IMR-90 (cell line): Measurements from ENCODE around the gene CLPX. TPM values are rescaled to one million over a fixed set of nuclear protein-coding genes. Genes with fewer than 3 reads are reported as not detected.

ENCODE experiments used
- ATAC-seq: fragments of 200-7000 bp; cut with Tn5 transposase; 2 replicates; pipeline ENCODE4 v1.9.1; 2020; ENCODE audit warnings: low read depth, mild to moderate bottlenecking, moderate library complexity
- BruUV-seq: library from RNA; stranded (reverse); fragments of 400-500 nt; replicated peaks from 2 replicates; lab custom pipeline; 2021; lab: Mats Ljungman, UMichigan
- CTCF ChIA-PET: fragments of 300-600 bp; formaldehyde crosslinking; extraction: SDS; loops from one replicate; lab custom pipeline; 2021; ENCODE audit warnings: antibody characterized with exemption; lab: Yijun Ruan, JAX
- POLR2A ChIA-PET: fragments of 300-600 bp; sonication (Branson Sonifier 250); formaldehyde crosslinking; loops from one replicate; lab custom pipeline; 2022; ENCODE audit warnings: antibody characterized with exemption; ENCODE audit not compliant: unreplicated experiment; lab: Charles Lee
- DNase-seq: peaks from one replicate; pipeline ENCODE4 v3.0.0; 2013
- H2AFZ ChIP-seq: replicated peaks from 2 replicates; pipeline ENCODE3; 2013; ENCODE audit warnings: low read length, mild to moderate bottlenecking; ENCODE audit not compliant: poor library complexity
- H2AK5ac ChIP-seq: 2 replicates; pipeline ENCODE4 v1.6.1; 2013; ENCODE audit warnings: low read depth, low read length, inconsistent platforms
- H2AK9ac ChIP-seq: replicated peaks from 2 replicates; pipeline ENCODE3; 2013; ENCODE audit warnings: mild to moderate bottlenecking, low read depth, low read length, moderate library complexity; ENCODE audit not compliant: poor library complexity
- H2BK120ac ChIP-seq: 2 replicates; pipeline ENCODE4 v1.6.1; 2013; ENCODE audit warnings: low read depth, low read length, inconsistent platforms
- H2BK15ac ChIP-seq: 3 replicates; pipeline ENCODE4 v1.6.1; 2013; ENCODE audit warnings: low read depth, low read length, inconsistent platforms
- H2BK20ac ChIP-seq: 2 replicates; pipeline ENCODE4 v1.6.1; 2013; ENCODE audit warnings: low read depth, mild to moderate bottlenecking, inconsistent platforms, low read length, moderate library complexity
- H2BK5ac ChIP-seq: 2 replicates; pipeline ENCODE4 v1.6.1; 2013; ENCODE audit warnings: mild to moderate bottlenecking, low read depth, low read length, inconsistent platforms; ENCODE audit not compliant: poor library complexity, severe bottlenecking
- H3K14ac ChIP-seq: replicated peaks from 2 replicates; pipeline ENCODE4 v1.6.1; 2013; ENCODE audit warnings: low read depth, low read length, inconsistent platforms
- H3K18ac ChIP-seq: 2 replicates; pipeline ENCODE4 v1.6.1; 2013; ENCODE audit warnings: low read depth, low read length, control low read depth
- H3K23ac ChIP-seq: 2 replicates; pipeline ENCODE4 v1.6.1; 2013; ENCODE audit warnings: low read depth, low read length, inconsistent platforms
- H3K27ac ChIP-seq: 2 replicates; pipeline ENCODE4 v1.5.1; 2013; ENCODE audit warnings: mild to moderate bottlenecking, control low read depth, low read length; ENCODE audit not compliant: insufficient read depth
- H3K27me3 ChIP-seq: 2 replicates; pipeline ENCODE4 v1.6.1; 2013; ENCODE audit warnings: low read length; ENCODE audit not compliant: control insufficient read depth, insufficient read depth
- H3K36me3 ChIP-seq: 2 replicates; pipeline ENCODE4 v1.6.1; 2013; ENCODE audit warnings: low read length, mixed read lengths; ENCODE audit not compliant: control insufficient read depth, insufficient read depth
- H3K4ac ChIP-seq: 2 replicates; pipeline ENCODE4 v1.6.1; 2013; ENCODE audit warnings: low read depth, low read length, inconsistent platforms
- H3K4me1 ChIP-seq: 2 replicates; pipeline ENCODE4 v1.6.1; 2013; ENCODE audit warnings: low read length, mixed read lengths; ENCODE audit not compliant: control insufficient read depth, insufficient read depth
- H3K4me2 ChIP-seq: 2 replicates; pipeline ENCODE4 v1.6.1; 2013; ENCODE audit warnings: low read depth, mild to moderate bottlenecking, control low read depth, low read length, moderate library complexity
- H3K4me3 ChIP-seq: 2 replicates; pipeline ENCODE4 v1.5.1; 2013; ENCODE audit warnings: low read depth, mild to moderate bottlenecking, control low read depth, low read length, moderate library complexity; ENCODE audit not compliant: insufficient read depth
- H3K56ac ChIP-seq: 2 replicates; pipeline ENCODE4 v1.6.1; 2013; ENCODE audit warnings: low read length, inconsistent platforms; ENCODE audit not compliant: insufficient read depth; ENCODE audit errors: extremely low read depth
- H3K79me1 ChIP-seq, 2 experiments: 2 replicates each; pipeline ENCODE4 v1.6.1; 2013; ENCODE audit warnings: low read length in 2 of 2, inconsistent platforms in 1 of 2, low read depth in 1 of 2
- H3K9ac ChIP-seq: 2 replicates; pipeline ENCODE4 v1.6.1; 2013; ENCODE audit warnings: low read depth, low read length, control low read depth
- H3K9me1 ChIP-seq: 2 replicates; pipeline ENCODE4 v1.6.1; 2013; ENCODE audit warnings: low read length, inconsistent platforms; ENCODE audit not compliant: insufficient read depth
- H3K9me3 ChIP-seq: 2 replicates; pipeline ENCODE4 v1.6.1; 2013; ENCODE audit warnings: low read length; ENCODE audit not compliant: control insufficient read depth, insufficient read depth
- H4K20me1 ChIP-seq: 2 replicates; pipeline ENCODE4 v1.6.1; 2013; ENCODE audit warnings: low read length, inconsistent platforms; ENCODE audit not compliant: insufficient read depth
- H4K5ac ChIP-seq: 2 replicates; pipeline ENCODE4 v1.6.1; 2013; ENCODE audit warnings: mild to moderate bottlenecking, low read depth, low read length, control low read depth
- H4K8ac ChIP-seq, 2 experiments: 2 replicates each; pipeline ENCODE4 v1.6.1; 2013; ENCODE audit warnings: low read depth in 2 of 2, low read length in 2 of 2, control low read depth in 1 of 2, inconsistent platforms in 1 of 2
- H4K91ac ChIP-seq: 2 replicates; pipeline ENCODE4 v1.6.1; 2013; ENCODE audit warnings: low read depth, low read length, inconsistent platforms; ENCODE audit not compliant: insufficient read depth
- CEBPB ChIP-seq: IDR thresholded peaks from 2 replicates; pipeline ENCODE4 v1.6.1; 2012; ENCODE audit warnings: low read depth, low read length, improper control_type of control experiment
- FOS ChIP-seq: fragments of 150-350 bp; IDR thresholded peaks from 2 replicates; pipeline ENCODE4 v1.6.1; 2016; ENCODE audit warnings: low read depth, low read length
- MAZ ChIP-seq: IDR thresholded peaks from 2 replicates; pipeline ENCODE4 v1.6.1; 2012; ENCODE audit warnings: low read depth, mild to moderate bottlenecking, low read length, improper control_type of control experiment, moderate library complexity, borderline replicate concordance
- RAD21 ChIP-seq: IDR thresholded peaks from 2 replicates; pipeline ENCODE4 v1.6.1; 2012; ENCODE audit warnings: low read length, improper control_type of control experiment
- WGBS, 2 experiments: methylation state at CpG; one replicate each; pipeline versions ENCODE4 v1.1.5 to v1.1.7; 2013; ENCODE audit warnings: missing lambda C conversion rate in 2 of 2; ENCODE audit not compliant: insufficient read length in 1 of 2; ENCODE audit errors: extremely low coverage in 2 of 2; 5-methylcytosine and 5-hydroxymethylcytosine counted together
- dilution Hi-C: fragments of 300-500 bp; cut with HindIII; formaldehyde crosslinking; loops from one replicate; pipeline ENCODE4 v1.14.3; 2018; ENCODE audit warnings: low sequenced_read_pairs; ENCODE audit not compliant: unreplicated experiment
- in situ Hi-C: fragments of 300-500 bp; cut with MboI; formaldehyde crosslinking; loops from 3 replicates; pipeline ENCODE4 v1.14.3; 2019; ENCODE audit warnings: low sequenced_read_pairs, inconsistent platforms, mixed read lengths
- intact Hi-C: fragments of 100-400 bp; cut with micrococcal nuclease; formaldehyde crosslinking; loops from 2 replicates; pipeline ENCODE4 v1.10.0; 2022
- polyA plus RNA-seq, 3 experiments: library from polyadenylated mRNA; depleted of rRNA; stranded (reverse); fragments of >200 nt; gene quantifications; 2 replicates each; pipeline ENCODE4 v1.2.3, GENCODE V29; 2012; ENCODE audit warnings: low replicate concordance in 1 of 3
- total RNA-seq: library from RNA; depleted of rRNA; stranded (reverse); fragments of >200 nt; gene quantifications from 2 replicates; pipeline ENCODE4 v1.2.3, GENCODE V29; 2012

The CLPX gene
- total and polyA plus RNA-seq, 2 of the 4 experiments (the other 2 are of a cell fraction): 25.8 to 26.9 TPM

DNA sequence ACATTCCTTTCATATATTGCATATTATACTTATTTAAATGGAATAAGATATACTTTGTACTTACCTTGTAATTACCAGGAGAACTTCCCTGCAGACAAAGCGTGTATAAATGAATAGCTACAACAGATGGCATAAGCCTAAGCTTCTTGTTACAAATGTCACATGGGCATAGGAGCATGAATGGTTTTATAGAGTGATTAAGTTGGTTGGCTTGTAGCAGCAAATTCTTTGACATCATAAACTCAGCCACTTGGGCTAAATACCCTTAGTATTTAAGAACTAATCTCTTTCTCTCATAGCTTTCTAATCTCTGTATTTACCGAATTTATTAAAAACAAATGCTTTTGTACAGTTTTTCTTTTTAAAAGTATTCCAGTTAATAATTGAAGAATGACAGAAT, 70.1 kb downstream of the CLPX start, which contains the start of gene UBAP1L:
Gene UBAP1L (minus strand): TSS at position 115 of the 400 bp plus-strand sequence. CDS start 8,985 bp downstream, outside the sequence.
- Histone ChIP-seq H4K91ac (no peak within 1 kb of the TSS), H3K23ac (no peak within 1 kb of the TSS), H3K4ac (no peak within 1 kb of the TSS), H2BK120ac (no peak within 1 kb of the TSS), H2AK9ac (no peak within 1 kb of the TSS), H2BK20ac (no peak within 1 kb of the TSS), H3K9me1 (peaks cover 9% of the 10 kb centered on the region; the same call in 1 of the 2 replicates), H3K18ac (no peak within 1 kb of the TSS), H2BK15ac (no peak within 1 kb of the TSS), H2AFZ (no peak within 1 kb of the TSS), H3K27ac (no peak within 1 kb of the TSS), H3K79me1 (peaks cover 8 to 9% of the 10 kb centered on the region in 2 experiments; a peak in 3 of 4 replicates), H3K4me1 (no peaks in the 10 kb centered on the region), H2AK5ac (no peak within 1 kb of the TSS), H3K4me3 (no peak within 1 kb of the TSS), H3K36me3 (peaks cover 30% of the 10 kb centered on the region), H3K9me3 (no peaks in the 10 kb centered on the region), H4K20me1 (peaks cover 10% of the 10 kb centered on the region), H2BK5ac (no peak within 1 kb of the TSS), H4K8ac (no peak within 1 kb of the TSS), H3K56ac (no peak within 1 kb of the TSS), H3K4me2 (no peak within 1 kb of the TSS), H3K27me3 (no peaks in the 10 kb centered on the region), H3K9ac (no peak within 1 kb of the TSS), H4K5ac (no peak within 1 kb of the TSS), H3K14ac (no peak within 1 kb of the TSS)
- ChIA-PET CTCF (no interaction called here), POLR2A (no interaction called here)
- DNase-seq: no peak
- no peak for TF ChIP-seq MAZ
- TF ChIP-seq CEBPB: no peak
- TF ChIP-seq FOS: no peak
- no peak for TF ChIP-seq RAD21
- dilution Hi-C loops (no loop called here), intact Hi-C loops (loop anchor here (10.0 kb wide), 1 partner anchor 50 kb away; no protein-coding TSS in a partner anchor), in situ Hi-C loops (no loop called here)
- no CpG with 5 or more reads among the region's 2 CpGs for WGBS, 2 experiments
- ATAC-seq: no peak
- BruUV-seq: no TSS peak
